GM10248 (cell line): Measurements from ENCODE around the gene SP9.

Experiments used
- CTCF ChIA-PET: fragments of 300-600 bp; sonication (Branson Sonifier 250); formaldehyde crosslinking; extraction: SDS; loops from one replicate; lab custom pipeline; 2021; ENCODE audit warnings: antibody characterized with exemption; lab: Yijun Ruan, JAX
- POLR2A ChIA-PET: fragments of 350-650 bp; sonication (Branson Sonifier 250); formaldehyde crosslinking; extraction: SDS; loops from one replicate; lab custom pipeline; 2020; ENCODE audit warnings: antibody characterized with exemption; lab: Yijun Ruan, JAX
- DNase-seq: peaks from one replicate; pipeline ENCODE4 v3.0.0; 2012; ENCODE audit errors: extremely low spot score
- TF ChIP-seq, protein P1 (sequence below): IDR thresholded peaks from 2 replicates; pipeline ENCODE4 v1.5.1; 2012; ENCODE audit warnings: mild to moderate bottlenecking, low read depth; ENCODE audit errors: extremely low read depth, missing control alignments, control extremely low read depth

Gene SP9

GRCh38 chr2:174334781-174335251 is at the start of gene SP9:
Gene SP9, plus strand, starts transcription at chr2:174334954. Its CDS starts 139 bp downstream, at chr2:174335093.
- ChIA-PET POLR2A (no interaction called here), CTCF (interaction anchor here (1.2 to 1.7 kb wide), 2 partner anchors 10 to 932 kb away, joined by 5 to 6 read pairs; no protein-coding TSS in a partner anchor)
- TF ChIP-seq, protein P1, sequence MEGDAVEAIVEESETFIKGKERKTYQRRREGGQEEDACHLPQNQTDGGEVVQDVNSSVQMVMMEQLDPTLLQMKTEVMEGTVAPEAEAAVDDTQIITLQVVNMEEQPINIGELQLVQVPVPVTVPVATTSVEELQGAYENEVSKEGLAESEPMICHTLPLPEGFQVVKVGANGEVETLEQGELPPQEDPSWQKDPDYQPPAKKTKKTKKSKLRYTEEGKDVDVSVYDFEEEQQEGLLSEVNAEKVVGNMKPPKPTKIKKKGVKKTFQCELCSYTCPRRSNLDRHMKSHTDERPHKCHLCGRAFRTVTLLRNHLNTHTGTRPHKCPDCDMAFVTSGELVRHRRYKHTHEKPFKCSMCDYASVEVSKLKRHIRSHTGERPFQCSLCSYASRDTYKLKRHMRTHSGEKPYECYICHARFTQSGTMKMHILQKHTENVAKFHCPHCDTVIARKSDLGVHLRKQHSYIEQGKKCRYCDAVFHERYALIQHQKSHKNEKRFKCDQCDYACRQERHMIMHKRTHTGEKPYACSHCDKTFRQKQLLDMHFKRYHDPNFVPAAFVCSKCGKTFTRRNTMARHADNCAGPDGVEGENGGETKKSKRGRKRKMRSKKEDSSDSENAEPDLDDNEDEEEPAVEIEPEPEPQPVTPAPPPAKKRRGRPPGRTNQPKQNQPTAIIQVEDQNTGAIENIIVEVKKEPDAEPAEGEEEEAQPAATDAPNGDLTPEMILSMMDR, result no peak
- DNase-seq, result peak; percentile 70

- DNase-seq, result no peak
- TF ChIP-seq, protein P1, result no peak
- ChIA-PET CTCF (no interaction called here), POLR2A (no interaction called here)
These were observed 48.6 kb upstream of the SP9 start for GRCh38 chr2:174286172-174286571.

DNA sequence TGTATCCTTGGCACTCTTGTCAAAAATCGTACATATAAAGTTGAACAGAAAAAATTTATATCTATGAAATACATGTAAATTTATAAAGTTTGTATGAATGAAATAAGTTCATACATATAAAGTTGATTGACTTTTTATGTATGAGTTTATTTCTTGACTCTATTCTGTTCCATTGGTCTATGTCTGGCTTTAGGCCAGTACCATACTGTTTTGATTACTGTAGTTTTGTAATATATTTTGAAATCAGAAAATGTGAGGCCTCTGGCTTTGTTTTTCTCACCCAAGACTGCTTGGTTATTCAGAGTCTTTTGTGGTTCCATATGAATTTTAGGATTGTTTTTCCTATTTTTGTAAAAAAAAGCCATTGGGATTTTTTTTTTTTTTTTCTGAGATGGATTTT is 41.8 kb upstream of the SP9 start:
- POLR2A ChIA-PET, result no interaction called here
- no peak for DNase-seq
- CTCF ChIA-PET, result no interaction called here
- TF ChIP-seq, protein P1, result no peak

DNA sequence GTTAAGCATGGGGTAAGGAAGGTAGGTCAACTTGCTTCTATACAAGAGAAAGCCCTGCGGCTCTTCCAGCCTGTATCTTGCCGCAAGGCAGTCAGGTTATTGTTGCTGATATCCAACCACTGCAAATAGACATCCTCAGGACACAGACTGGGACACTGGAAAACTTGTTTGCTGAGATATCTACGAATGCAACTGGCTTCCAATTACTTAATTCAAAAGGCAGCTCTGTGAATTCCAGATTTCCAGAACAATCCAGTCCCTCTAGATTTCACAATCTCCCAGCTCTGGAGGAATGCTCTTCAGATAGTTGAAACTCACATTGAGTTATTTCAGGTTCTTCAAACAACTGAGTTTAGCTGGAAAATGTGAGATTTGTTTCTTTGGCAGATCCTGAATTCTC is 34.6 kb upstream of the SP9 start:
- POLR2A ChIA-PET, result no interaction called here

GRCh38 chr2:174312581-174313234 is 22.0 kb upstream of the SP9 start:
- POLR2A ChIA-PET, result no interaction called here
- no peak for DNase-seq
- TF ChIP-seq, protein P1, result no peak
- CTCF ChIA-PET, result interaction anchor here (0.9 kb wide), 1 partner anchor 698 kb away, joined by 3 read pairs; no protein-coding TSS in a partner anchor

More for the DNA sequence above, 34.6 kb upstream of the SP9 start:
- no peak for DNase-seq
- TF ChIP-seq, protein P1, result no peak
- CTCF ChIA-PET, result interaction anchor here (1.1 to 1.3 kb wide), 2 partner anchors 17 to 37 kb away, joined by 3 to 5 read pairs; no protein-coding TSS in a partner anchor

- POLR2A ChIA-PET, result no interaction called here
- DNase-seq, result no peak
- CTCF ChIA-PET, result no interaction called here
- TF ChIP-seq, protein P1, result no peak
These were observed 12.6 kb upstream of the SP9 start for GRCh38 chr2:174322149-174322548.
